Measurements from ENCODE around the gene SH3TC1.

Gene SH3TC1

DNA sequence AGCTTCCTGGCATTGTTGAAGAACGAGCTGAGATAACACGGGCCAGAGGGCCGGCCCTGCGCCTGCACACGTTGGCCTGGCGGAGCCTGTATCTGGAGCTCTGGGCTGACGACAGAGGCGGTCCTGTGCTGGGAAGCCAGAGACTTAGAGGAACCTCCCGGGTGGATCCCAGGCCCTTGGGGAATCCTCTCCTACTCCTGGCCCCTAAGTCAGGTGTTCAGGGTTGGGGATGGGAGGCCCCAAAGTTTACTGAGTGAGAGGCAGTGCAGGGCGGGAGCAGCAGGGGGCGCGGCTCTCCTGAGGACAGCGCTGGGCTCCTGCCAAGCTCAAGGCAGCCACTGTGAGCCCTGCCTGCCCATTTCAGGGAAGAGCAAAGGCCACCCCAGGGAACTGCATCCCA is 68.0 kb downstream of the SH3TC1 start:
- H3K4me3 ChIP-seq (ENCODE audit: low read depth, low read length): no peak overlapping the region
- TF ChIP-seq, protein P1, sequence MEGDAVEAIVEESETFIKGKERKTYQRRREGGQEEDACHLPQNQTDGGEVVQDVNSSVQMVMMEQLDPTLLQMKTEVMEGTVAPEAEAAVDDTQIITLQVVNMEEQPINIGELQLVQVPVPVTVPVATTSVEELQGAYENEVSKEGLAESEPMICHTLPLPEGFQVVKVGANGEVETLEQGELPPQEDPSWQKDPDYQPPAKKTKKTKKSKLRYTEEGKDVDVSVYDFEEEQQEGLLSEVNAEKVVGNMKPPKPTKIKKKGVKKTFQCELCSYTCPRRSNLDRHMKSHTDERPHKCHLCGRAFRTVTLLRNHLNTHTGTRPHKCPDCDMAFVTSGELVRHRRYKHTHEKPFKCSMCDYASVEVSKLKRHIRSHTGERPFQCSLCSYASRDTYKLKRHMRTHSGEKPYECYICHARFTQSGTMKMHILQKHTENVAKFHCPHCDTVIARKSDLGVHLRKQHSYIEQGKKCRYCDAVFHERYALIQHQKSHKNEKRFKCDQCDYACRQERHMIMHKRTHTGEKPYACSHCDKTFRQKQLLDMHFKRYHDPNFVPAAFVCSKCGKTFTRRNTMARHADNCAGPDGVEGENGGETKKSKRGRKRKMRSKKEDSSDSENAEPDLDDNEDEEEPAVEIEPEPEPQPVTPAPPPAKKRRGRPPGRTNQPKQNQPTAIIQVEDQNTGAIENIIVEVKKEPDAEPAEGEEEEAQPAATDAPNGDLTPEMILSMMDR (IDR thresholded peaks at IDR 0.05; ENCODE audit: low read depth, low read length): peak; percentile 98
- TF ChIP-seq MAX (IDR thresholded peaks at IDR 0.05; ENCODE audit: low read depth, low read length): 0 out of 2 replicates have a peak, but pooled peaks have one; percentile 9
- no peak for TF ChIP-seq POLR2A (IDR thresholded peaks at IDR 0.05; ENCODE audit: extremely low read depth, insufficient read length)
- TF ChIP-seq MYC (IDR thresholded peaks at IDR 0.05; ENCODE audit: low read depth, low read length): peak; percentile 34; the same call in 1 of the 2 replicates
- DNase-seq (ENCODE audit: low read depth): peak; percentile 85

DNA sequence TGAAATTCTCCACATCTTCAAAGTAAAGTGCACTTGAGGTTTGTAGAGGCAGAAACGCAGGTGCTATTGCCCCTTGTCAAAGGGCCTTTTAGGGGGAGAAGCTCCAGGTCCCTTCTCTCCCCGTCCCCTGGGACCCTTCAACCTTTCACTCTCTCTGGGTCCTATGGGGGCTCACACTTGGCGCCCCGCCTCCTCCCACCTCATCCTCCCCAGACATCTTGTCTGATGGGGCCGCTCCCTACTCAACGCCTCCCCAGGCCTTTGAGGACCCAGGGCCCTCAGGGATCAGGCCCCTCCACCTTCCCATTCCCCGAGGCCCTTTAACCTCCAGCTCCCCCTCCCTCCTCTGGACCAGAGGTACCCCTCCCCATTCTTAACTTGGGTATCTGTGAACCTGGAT is 69.1 kb downstream of the SH3TC1 start:
- H3K4me3 ChIP-seq (ENCODE audit: low read depth, low read length): no peak overlapping the region
- DNase-seq (ENCODE audit: low read depth): no peak
- no peak for TF ChIP-seq POLR2A (IDR thresholded peaks at IDR 0.05; ENCODE audit: extremely low read depth, insufficient read length)
- TF ChIP-seq, protein P1 (IDR thresholded peaks at IDR 0.05; ENCODE audit: low read depth, low read length): no peak
- TF ChIP-seq MYC (IDR thresholded peaks at IDR 0.05; ENCODE audit: low read depth, low read length): no peak
- no peak for TF ChIP-seq MAX (IDR thresholded peaks at IDR 0.05; ENCODE audit: low read depth, low read length)

GRCh38 chr4:8268901-8269534 is 69.9 kb downstream of the SH3TC1 start:
- H3K4me3 ChIP-seq (ENCODE audit: low read depth, low read length): no peak overlapping the region

DNA sequence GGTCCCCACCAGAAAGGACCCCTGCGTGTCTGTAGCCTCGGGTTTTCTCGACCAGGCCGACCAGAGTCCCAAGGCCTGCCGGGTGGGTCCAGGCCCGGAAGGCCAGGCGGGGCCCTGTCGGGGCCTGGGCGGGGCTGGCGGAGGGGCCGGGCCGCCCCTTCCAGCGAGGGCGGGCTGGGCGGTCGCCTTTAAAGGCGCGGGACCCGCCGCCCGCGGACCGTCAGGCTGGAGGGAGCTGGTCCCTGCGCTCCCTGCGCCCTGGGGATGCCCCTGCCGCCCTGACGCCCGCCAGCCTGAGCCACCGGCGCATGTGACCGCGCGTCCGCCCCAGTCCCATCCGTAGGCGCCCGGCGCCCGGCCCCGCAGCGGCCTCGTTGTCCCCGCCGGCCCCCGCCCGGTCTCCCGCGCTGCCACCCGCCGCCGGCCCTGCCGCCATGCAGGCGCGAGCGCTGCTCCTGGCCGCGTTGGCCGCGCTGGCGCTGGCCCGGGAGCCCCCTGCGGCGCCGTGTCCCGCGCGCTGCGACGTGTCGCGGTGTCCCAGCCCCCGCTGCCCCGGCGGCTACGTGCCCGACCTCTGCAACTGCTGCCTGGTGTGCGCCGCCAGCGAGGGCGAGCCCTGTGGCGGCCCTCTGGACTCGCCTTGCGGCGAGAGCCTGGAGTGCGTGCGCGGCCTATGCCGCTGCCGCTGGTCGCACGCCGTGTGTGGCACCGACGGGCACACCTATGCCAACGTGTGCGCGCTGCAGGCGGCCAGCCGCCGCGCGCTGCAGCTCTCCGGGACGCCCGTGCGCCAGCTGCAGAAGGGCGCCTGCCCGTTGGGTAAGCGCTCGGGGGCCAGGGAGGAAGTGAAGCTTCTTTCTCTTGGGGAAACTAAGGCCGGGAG is 70.7 kb downstream of the SH3TC1 start, which contains the start of gene HTRA3:
Gene HTRA3 (plus strand): TSS at position 220 of the 883 bp plus-strand sequence. CDS start 215 bp downstream, at position 435.
- H3K4me3 ChIP-seq (ENCODE audit: low read depth, low read length): peak within 1 kb of the TSS; percentile 54
- peak; percentile 87 for DNase-seq (ENCODE audit: low read depth)
- TF ChIP-seq MYC (IDR thresholded peaks at IDR 0.05; ENCODE audit: low read depth, low read length) (peak; percentile 44; the same call in 1 of the 2 replicates), POLR2A (IDR thresholded peaks at IDR 0.05; ENCODE audit: extremely low read depth, insufficient read length) (peak; percentile 88), MAX (IDR thresholded peaks at IDR 0.05; ENCODE audit: low read depth, low read length) (peak; percentile 57)
- TF ChIP-seq, protein P1 (IDR thresholded peaks at IDR 0.05; ENCODE audit: low read depth, low read length): no peak

More at GRCh38 chr4:8268901-8269534, 69.9 kb downstream of the SH3TC1 start:
- no peak for TF ChIP-seq POLR2A (IDR thresholded peaks at IDR 0.05; ENCODE audit: extremely low read depth, insufficient read length)
- no peak for TF ChIP-seq MAX (IDR thresholded peaks at IDR 0.05; ENCODE audit: low read depth, low read length)
- TF ChIP-seq, protein P1 (IDR thresholded peaks at IDR 0.05; ENCODE audit: low read depth, low read length): no peak
- TF ChIP-seq MYC (IDR thresholded peaks at IDR 0.05; ENCODE audit: low read depth, low read length): no peak
- DNase-seq (ENCODE audit: low read depth): no peak

GRCh38 chr4:8270418-8270771 is 71.3 kb downstream of the SH3TC1 start:
- H3K4me3 ChIP-seq (ENCODE audit: low read depth, low read length): peak overlapping the region; percentile 54

More at GRCh38 chr4:8270418-8270771, 71.3 kb downstream of the SH3TC1 start:
- TF ChIP-seq, protein P1 (IDR thresholded peaks at IDR 0.05; ENCODE audit: low read depth, low read length): no peak
- no peak for TF ChIP-seq MAX (IDR thresholded peaks at IDR 0.05; ENCODE audit: low read depth, low read length)
- no peak for TF ChIP-seq MYC (IDR thresholded peaks at IDR 0.05; ENCODE audit: low read depth, low read length)
- TF ChIP-seq POLR2A (IDR thresholded peaks at IDR 0.05; ENCODE audit: extremely low read depth, insufficient read length): no peak
- DNase-seq (ENCODE audit: low read depth): no peak
